DMS114 treated with DMSO at 0.1 percent for 48 hours (cell line): ENCODE results near the gene SLC25A21.
"Not testable (repeated sequence)": the region's sequence is repeated elsewhere in the genome, so short reads cannot be mapped to it uniquely, and the experiment has no call there.

ENCODE experiments used
- DNase-seq: peaks from one replicate; lab custom pipeline; 2025; ENCODE audit not compliant: unreplicated experiment; lab: John Stamatoyannopoulos, UW

The SLC25A21 gene

DNA sequence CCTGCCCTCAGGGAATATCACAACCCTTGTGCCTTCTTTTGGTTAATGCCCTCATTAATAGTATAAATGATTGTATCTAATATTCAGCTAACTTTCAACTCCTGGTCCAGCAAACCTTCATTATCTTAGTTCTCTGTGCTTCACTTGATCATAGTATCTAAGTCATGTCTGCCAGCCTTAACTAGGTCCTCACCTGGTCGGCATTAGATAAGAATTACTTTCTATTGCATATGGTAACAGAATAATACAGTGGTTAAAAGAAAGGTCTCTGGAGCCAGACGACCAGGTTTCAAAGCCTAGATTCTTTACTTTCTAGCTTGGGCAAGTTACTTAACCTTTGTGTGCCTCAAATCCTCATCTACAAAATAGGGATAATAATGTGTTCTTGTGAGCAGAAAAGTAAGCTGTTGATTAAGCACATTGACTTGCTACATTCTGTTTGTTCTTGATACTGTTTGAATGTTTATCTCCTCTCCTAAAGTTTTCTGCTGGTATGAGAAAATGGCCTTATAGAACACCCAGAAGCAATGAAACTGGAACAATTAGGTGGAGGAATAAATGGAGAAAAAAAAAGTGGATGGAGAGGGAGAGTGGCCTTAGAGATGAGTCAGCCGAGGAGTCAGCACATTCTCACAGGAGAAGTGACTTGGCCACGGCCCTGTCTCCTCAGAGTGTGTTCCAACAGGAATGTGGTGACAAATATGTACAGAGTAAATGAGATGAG, 176.1 kb downstream of the SLC25A21 start:
- DNase-seq: no peak

- DNase-seq: no peak
These were observed 182.6 kb downstream of the SLC25A21 start for GRCh38 chr14:36989806-36990205.

DNA sequence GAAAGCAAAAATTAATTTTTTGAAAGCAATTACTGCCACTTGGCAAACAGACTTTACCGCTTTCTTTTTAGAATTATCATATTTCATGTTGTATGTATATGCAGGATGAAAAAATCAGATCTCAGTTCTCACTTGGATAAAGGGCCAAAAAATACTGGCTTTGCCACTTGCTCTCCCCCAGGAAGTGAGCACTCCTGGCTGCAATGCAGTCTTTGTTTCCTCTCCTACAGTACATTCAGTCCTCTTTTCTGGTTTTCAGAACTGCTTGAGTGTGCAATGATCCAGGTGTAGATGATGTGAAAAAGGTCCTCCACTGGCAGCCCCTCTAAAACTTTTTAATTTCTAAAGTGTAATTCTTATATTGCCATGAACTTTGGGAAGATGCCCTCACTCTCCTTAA, 183.4 kb downstream of the SLC25A21 start:
- DNase-seq: no peak

GRCh38 chr14:36988568-36988967, 183.8 kb downstream of the SLC25A21 start:
- no peak for DNase-seq

- no peak for DNase-seq
These were observed 186.0 kb downstream of the SLC25A21 start for GRCh38 chr14:36986407-36986806.

- no peak for DNase-seq
These were observed 190.4 kb downstream of the SLC25A21 start for GRCh38 chr14:36981832-36982529.

GRCh38 chr14:36980413-36980812, 192.0 kb downstream of the SLC25A21 start:
- not testable (repeated sequence) for DNase-seq

DNA sequence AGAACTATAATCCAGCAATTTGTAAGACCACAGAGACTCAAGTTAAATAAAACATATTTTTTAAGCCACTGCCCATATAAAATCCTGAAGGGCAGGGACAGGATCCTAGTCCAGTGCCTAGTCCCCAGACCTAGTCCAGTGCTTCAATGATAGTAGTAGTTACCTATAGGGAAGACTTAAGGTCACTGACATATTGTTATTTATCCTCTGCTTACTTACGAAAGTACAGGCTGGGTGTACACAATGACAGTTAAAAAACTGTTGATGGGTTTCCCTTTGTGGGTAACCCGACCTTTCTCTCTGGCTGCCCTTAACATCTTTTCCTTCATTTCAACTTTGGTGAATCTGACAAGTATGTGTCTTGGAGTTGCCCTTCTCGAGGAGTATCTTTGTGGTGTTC, 192.5 kb downstream of the SLC25A21 start:
- no peak for DNase-seq

GRCh38 chr14:36976571-36977023, 195.8 kb downstream of the SLC25A21 start:
- no peak for DNase-seq

- no peak for DNase-seq
These were observed 196.6 kb downstream of the SLC25A21 start for GRCh38 chr14:36975834-36976233.

DNA sequence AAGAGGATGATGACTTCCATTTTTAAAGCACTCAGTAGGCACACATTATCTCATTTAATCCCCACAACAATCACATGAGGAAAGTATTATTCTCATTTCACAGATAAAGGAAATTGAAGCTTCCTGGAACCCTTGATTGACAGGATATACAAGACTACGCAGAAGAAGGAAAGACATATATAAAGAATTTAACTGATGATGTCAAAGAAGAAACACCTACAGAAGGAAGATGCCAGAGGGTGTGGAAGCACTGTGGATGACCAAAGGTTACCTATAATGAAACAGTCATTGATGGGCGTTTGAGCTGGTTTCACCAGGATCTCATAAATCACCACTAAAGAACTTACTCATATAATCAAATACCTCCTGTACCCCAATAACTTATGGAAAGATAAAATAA, 197.4 kb downstream of the SLC25A21 start:
- DNase-seq: no peak

DNA sequence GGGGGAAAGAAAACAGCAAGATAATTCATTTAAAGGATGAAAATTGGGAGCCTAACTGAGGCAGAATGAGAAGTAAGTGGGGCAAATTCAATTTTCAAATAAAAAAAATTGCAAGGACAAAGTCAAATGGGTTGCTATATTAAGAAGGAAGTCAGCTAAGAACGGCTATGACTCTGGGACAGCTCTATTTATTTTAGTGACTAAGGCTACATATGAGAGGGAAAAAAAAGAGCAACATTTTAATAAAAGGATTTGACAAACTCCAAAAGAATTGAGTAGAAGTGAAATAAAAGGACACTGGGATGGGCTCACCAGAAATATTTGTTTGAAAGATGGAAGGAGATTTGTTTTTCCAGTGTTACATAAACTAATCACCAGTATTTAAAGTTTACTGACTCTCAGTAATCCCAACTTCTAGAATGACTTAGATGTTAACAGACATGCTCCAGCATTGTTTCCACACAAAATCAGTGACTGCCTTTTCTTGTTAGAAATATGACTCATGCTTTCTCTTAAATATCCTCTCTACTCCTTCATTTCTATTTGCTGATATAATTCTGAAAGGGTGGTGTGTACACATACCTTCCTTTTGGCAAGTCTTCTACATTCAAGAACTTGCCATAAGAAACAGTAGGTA, 198.5 kb downstream of the SLC25A21 start:
- no peak for DNase-seq

GRCh38 chr14:36971263-36971855, 201.0 kb downstream of the SLC25A21 start:
- DNase-seq: no peak

- no peak for DNase-seq
These were observed 204.4 kb downstream of the SLC25A21 start for GRCh38 chr14:36967892-36968555.

DNA sequence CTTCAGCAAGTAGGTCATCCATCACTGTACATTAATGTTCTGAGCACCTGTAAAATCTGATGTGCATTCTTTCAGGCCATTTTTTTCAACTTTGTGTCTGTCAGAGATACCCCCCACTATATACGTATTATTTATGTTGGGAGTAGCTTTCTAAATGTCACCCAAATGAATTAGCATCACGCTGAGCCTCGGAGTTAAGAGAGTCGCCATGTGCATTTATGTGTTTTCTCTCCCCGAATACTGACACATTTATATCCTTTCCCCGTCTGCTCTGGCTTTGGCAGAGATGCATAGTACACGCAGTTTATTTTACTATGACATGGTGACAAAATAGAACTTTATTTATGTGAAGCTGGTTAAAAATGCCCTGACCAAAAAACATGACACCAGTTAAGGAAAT, 216.4 kb downstream of the SLC25A21 start:
- no peak for DNase-seq

DNA sequence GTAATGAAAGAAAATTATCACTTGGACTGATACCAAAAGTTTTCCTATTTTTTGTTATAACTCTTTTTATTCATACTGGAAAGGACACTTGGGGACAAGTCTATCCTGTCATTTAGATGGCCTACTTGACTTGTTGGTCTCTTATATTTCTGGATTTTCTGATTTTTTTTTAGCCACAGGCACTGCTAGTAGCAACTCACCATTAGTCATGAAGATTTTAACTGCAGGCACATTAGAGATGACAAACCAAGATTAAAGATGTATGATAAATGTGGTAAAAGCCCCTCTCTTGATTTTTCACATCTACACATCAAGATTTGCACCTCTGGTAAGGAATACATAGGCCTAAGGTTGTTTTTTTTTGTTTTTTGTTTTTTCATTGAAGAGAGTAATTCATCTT, 217.0 kb downstream of the SLC25A21 start:
- no peak for DNase-seq

GRCh38 chr14:36952689-36953088, 219.7 kb downstream of the SLC25A21 start:
- DNase-seq: no peak

DNA sequence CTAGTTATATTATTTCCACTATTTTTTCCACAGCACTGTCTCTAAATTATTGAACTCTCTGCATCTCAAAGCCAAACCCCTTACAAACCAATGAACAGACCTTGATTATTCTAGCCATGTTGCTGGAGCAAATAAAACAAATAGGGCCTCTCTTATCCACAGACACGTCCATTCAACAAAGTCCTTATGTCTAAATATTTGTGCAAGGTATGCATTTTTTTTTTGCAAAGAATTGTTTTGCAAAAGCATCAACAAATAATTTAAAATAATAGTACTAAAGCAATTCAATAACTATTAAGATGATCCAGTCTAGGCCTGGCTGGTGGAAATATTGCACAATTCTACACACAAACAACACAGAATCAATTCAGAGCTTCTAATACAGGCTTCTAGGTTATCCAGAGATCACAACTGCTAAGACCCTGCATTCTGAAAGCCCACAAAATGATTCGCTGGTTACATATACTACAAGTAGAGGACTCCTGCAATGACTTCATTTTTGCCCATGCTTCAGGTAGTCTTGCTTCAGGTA, 221.0 kb downstream of the SLC25A21 start:
- no peak for DNase-seq

DNA sequence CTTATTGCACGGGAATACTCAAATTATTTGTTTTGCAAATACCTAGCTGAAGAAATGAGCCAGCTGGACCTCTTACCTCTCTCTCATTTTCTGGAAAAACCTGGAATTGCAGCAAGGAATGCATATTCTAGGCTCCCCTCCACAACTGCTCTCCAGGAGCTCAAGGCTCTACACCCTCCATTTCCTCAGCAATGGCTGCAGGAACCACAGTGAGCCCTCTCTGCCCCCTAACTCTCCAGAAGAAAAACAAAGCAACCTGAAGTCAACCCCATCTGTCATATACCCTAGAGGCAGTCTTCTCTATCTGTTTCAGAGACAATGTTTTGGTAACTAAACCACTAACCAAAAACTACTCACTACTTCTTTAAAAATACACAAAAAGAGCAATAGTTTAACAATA, 221.6 kb downstream of the SLC25A21 start:
- DNase-seq: no peak

DNA sequence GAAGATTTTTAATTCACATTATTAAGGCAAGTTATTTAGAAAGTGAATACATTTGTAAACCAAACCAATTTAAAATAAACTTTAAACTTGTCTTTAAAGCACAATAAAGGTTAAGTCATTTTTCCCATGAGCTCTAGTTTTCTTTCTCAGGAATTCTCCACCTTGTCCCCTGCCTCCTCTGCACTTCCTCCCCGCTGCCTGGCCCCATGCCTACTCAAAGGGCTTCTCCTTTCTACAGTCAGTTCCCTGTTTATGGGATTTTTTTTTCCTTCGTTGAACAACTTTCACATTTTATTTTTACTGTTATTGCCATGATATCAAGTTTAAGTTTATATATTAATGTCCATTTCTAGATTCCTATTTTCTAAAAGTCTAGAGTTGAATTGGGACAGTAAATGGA, 223.0 kb downstream of the SLC25A21 start:
- DNase-seq: no peak
